RWPE1 (cell line): Measurements from ENCODE around the gene HS6ST3.

Experiments
- CTCF ChIA-PET: fragments of 350-600 bp; sonication (Branson Sonifier 250); formaldehyde crosslinking; extraction: SDS; loops from one replicate; lab custom pipeline; 2021; lab: Yijun Ruan, JAX
- POLR2A ChIA-PET: fragments of 400-600 bp; formaldehyde crosslinking; extraction: SDS; loops from one replicate; lab custom pipeline; 2020; ENCODE audit warnings: antibody characterized with exemption; ENCODE audit not compliant: low non-redundant PET; lab: Yijun Ruan, JAX
- DNase-seq: peaks from one replicate; pipeline ENCODE4 v3.0.0; 2012; ENCODE audit warnings: low spot score
- H3K27ac ChIP-seq: fragments of 450-650 bp; 2 replicates; pipeline ENCODE4 v1.5.1; 2017
- TF ChIP-seq, protein P1 (sequence below): fragments of 450-650 bp; conservative IDR thresholded peaks from 2 replicates; pipeline ENCODE4 v1.5.1; 2017; ENCODE audit warnings: low read depth, mild to moderate bottlenecking

HS6ST3 gene

DNA sequence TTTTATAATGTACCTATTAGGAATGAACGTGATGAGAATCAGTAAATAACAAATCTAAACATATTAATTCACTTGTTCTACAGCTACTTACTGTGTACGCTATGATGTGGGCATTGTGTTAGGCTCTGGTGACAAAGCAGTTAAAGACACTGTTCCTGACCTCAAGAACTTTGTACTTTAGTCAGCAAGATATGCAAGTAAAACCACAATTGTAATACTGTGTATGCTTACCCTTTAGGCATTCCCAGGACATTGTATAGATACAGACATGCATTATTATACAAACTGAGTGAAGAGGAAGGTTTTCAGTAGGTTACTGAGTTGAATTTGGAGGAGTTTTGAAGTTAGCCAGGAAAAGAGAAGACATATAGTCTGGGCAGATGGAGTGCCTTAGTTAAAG lies 435.8 kb downstream of the HS6ST3 start:
- CTCF ChIA-PET = no interaction called here
- DNase-seq = no peak
- no peak overlapping the region for H3K27ac ChIP-seq
- POLR2A ChIA-PET = no interaction called here
- TF ChIP-seq, protein P1, sequence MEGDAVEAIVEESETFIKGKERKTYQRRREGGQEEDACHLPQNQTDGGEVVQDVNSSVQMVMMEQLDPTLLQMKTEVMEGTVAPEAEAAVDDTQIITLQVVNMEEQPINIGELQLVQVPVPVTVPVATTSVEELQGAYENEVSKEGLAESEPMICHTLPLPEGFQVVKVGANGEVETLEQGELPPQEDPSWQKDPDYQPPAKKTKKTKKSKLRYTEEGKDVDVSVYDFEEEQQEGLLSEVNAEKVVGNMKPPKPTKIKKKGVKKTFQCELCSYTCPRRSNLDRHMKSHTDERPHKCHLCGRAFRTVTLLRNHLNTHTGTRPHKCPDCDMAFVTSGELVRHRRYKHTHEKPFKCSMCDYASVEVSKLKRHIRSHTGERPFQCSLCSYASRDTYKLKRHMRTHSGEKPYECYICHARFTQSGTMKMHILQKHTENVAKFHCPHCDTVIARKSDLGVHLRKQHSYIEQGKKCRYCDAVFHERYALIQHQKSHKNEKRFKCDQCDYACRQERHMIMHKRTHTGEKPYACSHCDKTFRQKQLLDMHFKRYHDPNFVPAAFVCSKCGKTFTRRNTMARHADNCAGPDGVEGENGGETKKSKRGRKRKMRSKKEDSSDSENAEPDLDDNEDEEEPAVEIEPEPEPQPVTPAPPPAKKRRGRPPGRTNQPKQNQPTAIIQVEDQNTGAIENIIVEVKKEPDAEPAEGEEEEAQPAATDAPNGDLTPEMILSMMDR = no peak

DNA sequence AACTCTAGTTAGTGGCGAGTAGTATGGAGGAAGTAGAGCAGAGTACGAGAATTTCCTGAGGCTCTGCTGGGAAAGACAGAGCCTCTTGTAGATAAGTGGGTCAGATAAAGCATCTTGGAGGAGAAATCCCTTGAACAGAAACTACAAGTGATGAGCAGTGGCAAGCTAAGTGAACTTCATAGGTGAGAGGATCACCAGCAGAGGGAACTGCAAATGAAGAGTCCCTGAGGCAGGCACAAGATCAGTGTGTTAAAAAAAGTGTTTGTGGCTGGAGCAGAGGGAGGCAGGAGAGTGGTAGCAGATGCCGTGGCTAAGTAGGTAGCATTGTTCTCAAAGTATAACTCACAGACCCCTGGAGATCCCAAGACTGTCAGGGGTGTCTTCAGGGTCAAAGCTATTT lies 437.6 kb downstream of the HS6ST3 start:
- ChIA-PET CTCF (interaction anchor here (0.6 kb wide), 1 partner anchor 51 kb away, joined by 3 read pairs; no protein-coding TSS in a partner anchor), POLR2A (no interaction called here)
- TF ChIP-seq, protein P1 = no peak
- DNase-seq = no peak
- H3K27ac ChIP-seq = no peak overlapping the region

DNA sequence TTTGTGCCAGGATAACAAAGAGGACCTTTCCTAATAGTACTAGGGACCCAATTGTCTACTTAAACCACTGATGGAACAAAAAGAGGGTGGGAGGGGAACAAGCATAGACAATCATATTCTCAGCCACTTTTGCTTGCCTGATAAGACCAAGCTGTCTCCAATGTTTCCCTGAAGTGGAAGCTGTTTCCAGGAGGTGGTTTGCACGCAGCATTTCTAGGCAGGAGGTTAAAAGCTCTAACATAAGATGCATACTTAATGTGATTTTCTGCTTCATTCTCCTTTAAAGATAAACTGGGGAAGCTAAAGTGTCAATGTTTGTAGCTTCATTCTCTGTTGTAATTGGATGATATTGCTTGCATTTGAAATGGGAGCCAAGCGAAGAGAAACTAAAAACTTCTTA lies 442.9 kb downstream of the HS6ST3 start:
- ChIA-PET POLR2A (no interaction called here), CTCF (interaction anchor here (0.6 kb wide), 1 partner anchor 9 kb away, joined by 3 read pairs; no protein-coding TSS in a partner anchor)
- DNase-seq = no peak
- H3K27ac ChIP-seq = no peak overlapping the region
- TF ChIP-seq, protein P1 = no peak

DNA sequence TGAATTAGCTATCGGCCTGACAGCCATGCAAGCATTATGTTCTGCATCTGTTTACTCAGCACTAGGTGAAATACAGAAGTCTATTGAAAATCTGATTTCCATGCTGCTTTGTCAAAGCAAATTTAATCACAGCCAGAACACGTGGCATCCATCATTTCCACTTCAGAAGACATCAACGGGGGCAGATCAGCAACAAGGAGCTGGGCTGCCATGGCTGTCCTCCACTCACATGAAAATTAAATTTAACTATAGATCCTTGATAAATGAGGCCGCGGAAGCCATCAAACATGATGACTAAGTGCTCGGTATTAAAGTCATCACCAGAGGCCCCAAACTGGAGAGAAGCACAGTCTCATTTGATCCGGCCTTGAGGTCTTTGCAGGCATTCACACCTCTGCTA lies 443.5 kb downstream of the HS6ST3 start:
- DNase-seq = no peak
- H3K27ac ChIP-seq = no peak overlapping the region
- CTCF ChIA-PET = no interaction called here
- POLR2A ChIA-PET = no interaction called here
- TF ChIP-seq, protein P1 = no peak

DNA sequence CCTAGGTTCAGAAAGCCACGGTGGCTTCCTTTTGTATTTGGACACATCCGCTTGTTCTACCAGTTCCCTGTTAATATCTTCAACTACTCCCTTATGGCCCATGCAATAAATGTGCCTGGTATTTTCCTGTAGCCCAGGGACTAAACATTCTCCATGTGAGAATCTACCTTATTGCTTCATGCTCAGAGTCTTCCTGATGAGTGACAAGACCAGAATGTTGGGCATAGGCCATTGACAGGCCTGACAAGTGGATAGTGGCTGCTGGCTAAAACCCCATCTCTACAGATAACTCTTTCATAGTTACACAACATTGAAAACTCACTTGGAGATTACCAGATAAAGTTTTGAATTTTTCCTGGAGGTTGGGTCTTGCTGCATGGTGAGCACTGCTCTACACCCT lies 449.9 kb downstream of the HS6ST3 start:
- no peak overlapping the region for H3K27ac ChIP-seq
- no peak for DNase-seq
- TF ChIP-seq, protein P1 = no peak
- POLR2A ChIA-PET = no interaction called here
- CTCF ChIA-PET = no interaction called here

DNA sequence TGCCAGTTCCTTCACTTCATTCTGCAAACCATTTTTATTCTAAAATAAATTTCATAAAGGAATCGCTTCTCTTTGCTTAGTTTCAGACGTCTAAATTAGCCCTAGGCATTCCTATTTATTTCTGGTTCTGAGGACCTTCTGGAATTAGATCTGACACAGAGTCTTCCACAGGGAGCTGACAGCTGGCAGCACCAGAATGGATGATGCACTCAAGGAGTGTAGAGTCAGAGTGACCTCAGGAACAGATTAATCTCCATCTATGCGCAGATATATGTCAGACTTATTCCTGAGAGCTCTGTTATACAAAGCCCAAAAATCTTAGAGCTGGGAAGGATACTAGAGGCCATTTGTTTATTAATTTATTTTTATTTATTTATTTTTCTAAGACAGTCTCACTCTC lies 450.8 kb downstream of the HS6ST3 start:
- DNase-seq = no peak
- ChIA-PET POLR2A (no interaction called here), CTCF (no interaction called here)
- H3K27ac ChIP-seq = no peak overlapping the region
- TF ChIP-seq, protein P1 = no peak

DNA sequence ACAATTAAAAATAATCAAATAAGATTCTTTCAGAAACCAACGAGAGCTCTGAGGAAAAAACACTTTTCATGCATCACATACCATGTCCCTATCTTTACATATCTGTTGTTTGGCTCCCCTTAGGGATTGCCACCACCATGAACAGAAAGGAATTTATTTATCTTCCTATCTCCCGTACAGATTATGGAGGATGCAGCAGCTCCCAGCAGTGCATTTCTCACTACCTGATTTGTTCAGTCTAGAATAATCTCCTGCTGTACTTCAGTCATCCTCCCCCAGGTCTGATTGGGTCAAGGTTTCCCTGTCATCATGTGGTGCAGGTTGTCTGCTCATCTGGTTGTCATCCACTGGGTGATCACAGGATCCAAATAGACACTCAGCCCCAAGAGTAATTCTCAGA lies 453.1 kb downstream of the HS6ST3 start:
- TF ChIP-seq, protein P1 = no peak
- DNase-seq = no peak
- ChIA-PET CTCF (no interaction called here), POLR2A (no interaction called here)
- H3K27ac ChIP-seq = no peak overlapping the region
